Activated T-helper 9 cell treated with anti-CD3 and anti-CD28 coated beads, Interleukin-2, amount 50 U/mL, for 16 hours (primary cell): ENCODE data around the gene DMRT2.

Experiments
- DNase-seq: peaks from one replicate; pipeline ENCODE4 v3.0.0-alpha.2; 2020; ENCODE audit warnings: low read depth

DMRT2 gene

GRCh38 chr9:1096155-1096964 lies 46.2 kb downstream of the DMRT2 start:
- DNase-seq: no peak

GRCh38 chr9:1098551-1098950 lies 48.4 kb downstream of the DMRT2 start:
- DNase-seq: no peak

GRCh38 chr9:1100201-1100600 lies 50.0 kb downstream of the DMRT2 start:
- DNase-seq: no peak

GRCh38 chr9:1100945-1101344 lies 50.8 kb downstream of the DMRT2 start:
- no peak for DNase-seq

DNA sequence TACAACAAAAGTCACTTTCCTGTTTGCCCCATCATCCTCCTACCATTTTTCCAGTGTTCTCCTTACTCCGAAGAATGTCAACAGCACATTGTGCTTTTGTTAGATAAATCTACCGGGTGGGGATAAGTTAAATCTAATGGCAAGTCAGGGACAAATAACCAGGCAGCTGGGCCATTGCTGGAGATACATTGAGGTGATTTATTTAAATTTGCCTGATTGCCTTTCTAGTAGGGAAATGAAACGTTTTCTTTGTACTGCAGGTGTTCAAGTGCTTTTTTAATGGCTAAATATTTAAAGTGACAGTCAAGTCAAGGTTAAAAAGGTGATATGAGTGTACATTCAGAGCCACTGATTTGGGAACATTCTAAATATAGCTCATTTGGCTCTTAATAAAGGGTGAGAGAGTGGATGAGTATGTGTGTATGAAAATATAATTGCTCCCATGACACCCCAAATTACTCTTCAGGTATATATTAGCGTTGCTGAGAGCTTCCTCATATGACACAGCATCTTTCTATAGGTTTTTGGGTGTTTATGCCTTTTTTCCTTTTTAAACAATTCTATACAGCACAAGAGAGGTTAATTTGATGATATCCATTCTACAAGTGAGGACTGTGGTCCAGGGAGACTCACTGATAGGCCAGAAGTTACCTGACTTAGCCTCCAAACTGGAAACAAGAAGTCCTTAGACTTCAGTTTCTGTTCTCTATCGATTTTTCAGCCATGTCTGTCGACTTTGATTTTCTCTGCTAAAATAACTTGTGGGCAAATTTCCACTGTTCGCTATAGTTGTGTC lies 51.9 kb downstream of the DMRT2 start:
- no peak for DNase-seq

GRCh38 chr9:1102642-1102970 lies 52.4 kb downstream of the DMRT2 start:
- DNase-seq: no peak
